ENCODE data around the gene LRRC3. TPM values are rescaled to one million over a fixed set of nuclear protein-coding genes. Genes with fewer than 3 reads are reported as not detected.

The LRRC3 gene
- total and polyA plus RNA-seq, 2 of the 8 experiments (the other 6 are each of a cell fraction or from before 2014, with no cell fraction given): 3.1 to 5.4 TPM

DNA sequence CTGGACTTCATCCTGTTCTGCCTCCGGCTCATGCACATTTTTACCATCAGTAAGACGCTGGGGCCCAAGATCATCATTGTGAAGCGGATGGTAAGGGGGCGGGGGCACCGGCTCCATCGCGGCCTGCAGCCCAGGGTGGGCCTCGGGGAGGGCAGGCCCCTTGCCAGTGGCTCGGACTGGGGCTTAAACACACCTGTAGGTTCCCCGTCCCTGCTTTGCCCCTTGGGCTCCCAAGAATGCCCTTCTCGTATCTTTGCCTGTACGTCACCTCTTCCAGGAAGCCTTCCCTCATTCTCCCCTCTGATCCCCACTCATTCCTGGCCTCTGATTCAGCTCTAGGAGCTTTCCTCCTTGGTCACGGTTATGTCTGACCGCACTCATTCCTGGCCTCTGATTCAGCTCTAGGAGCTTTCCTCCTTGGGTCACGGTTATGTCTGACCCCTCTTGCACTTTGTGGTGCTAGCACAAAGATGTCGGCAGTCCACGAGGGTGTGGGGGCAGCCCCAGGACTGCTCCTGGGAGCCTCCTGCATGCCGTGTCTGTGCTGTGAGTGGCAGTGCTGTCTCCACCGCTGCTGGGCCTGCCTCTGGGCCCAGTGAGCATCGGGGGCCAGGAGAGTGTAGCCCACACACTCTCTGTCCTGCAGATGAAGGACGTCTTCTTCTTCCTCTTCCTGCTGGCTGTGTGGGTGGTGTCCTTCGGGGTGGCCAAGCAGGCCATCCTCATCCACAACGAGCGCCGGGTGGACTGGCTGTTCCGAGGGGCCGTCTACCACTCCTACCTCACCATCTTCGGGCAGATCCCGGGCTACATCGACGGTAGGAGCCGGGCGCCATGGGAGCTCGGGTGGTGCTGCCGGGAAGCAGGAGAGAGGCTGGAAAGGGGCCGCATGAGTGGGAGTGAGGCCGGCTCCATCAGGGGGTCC is 49.1 kb upstream of the LRRC3 start (continued):
- TF ChIP-seq TEAD4 (IDR thresholded peaks at IDR 0.05; ENCODE audit: low read depth, low read length) (no peak), USF2 (IDR thresholded peaks at IDR 0.05; ENCODE audit: low read length) (no peak), CEBPB (IDR thresholded peaks at IDR 0.05; ENCODE audit: low read depth, low read length) (no peak), SUZ12 (IDR thresholded peaks at IDR 0.05; ENCODE audit: low read length) (no peak), POLR2AphosphoS5 (IDR thresholded peaks at IDR 0.05; ENCODE audit: low read depth, low read length) (no peak), EZH2 (IDR thresholded peaks at IDR 0.05; ENCODE audit: low read depth, low read length, severe bottlenecking) (no peak), JUN (IDR thresholded peaks at IDR 0.05; ENCODE audit: low read depth, low read length) (no peak)

Data from H1 (cell line).